ENCODE measurements around the gene KCNQ4.

The KCNQ4 gene

DNA sequence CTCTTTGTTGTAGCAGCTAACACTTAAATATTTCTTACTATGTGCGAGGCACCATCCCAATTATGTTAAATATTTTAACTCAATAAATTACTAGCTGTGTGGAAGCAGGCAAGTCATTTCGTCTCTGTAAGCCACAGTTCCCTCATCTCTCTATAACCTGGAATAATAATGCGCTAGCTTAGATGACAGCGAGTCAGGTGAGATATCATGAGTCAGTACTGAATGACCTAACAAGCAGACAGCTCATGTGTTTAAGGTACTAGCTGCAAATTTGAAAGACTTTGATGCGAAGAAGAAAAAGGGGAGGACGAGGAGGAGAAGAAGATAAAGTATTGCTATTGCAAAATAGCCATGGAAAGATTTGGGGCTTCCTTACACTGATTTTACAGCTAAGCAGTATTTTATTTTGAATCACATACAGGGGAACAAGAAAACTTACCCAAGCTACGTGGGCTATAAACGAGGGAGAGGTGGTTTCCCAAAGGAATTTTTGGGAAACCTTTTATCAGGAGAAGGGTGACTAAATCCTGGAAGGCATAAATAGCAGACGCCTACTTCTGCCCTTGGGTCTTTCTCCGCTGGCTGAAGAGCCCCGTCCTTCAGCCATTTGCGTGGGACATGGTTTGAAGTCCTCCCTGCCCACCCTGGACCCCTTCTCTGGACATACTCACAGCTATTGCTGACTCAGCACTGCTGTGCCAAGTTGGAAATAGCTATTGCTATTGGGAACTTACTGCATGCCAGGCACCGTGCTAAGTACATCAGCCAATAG is 69.7 kb downstream of the KCNQ4 start:
- DNase-seq (ENCODE audit: insufficient read length, low spot score) (no peak), FAIRE-seq (no peak)
- TF ChIP-seq POU2F2 (IDR thresholded peaks at IDR 0.05; ENCODE audit: low read depth, low read length) = no peak
- no peak for TF ChIP-seq PAX5 (IDR thresholded peaks at IDR 0.05; ENCODE audit: insufficient read depth, low read length, severe bottlenecking)
- no peak for TF ChIP-seq TAF1 (IDR thresholded peaks at IDR 0.05; ENCODE audit: low read depth, low read length)
- no peak for TF ChIP-seq POLR2A (IDR thresholded peaks at IDR 0.05; ENCODE audit: low read depth, low read length)
- TF ChIP-seq POLR2AphosphoS5 (IDR thresholded peaks at IDR 0.05; ENCODE audit: low read depth, low read length) = no peak
- TF ChIP-seq SPI1 (IDR thresholded peaks at IDR 0.05; ENCODE audit: low read depth, low read length) = no peak

DNA sequence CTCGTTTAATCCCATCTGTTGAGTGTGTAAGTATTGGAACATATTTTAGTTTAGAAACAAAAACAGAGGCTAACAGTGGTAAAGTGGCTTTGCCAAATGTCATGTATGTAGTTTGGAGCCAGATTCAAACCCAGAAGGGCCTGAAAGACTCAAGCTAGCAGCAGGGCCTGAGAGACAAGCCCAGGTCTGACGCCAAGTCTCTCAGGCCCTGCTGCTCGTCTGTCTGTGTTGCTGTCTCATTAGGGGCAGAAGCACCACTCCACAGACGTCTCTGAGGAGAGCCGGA is 70.2 kb downstream of the KCNQ4 start:
- TF ChIP-seq POLR2A (IDR thresholded peaks at IDR 0.05; ENCODE audit: low read depth, low read length) = no peak
- TF ChIP-seq POU2F2 (IDR thresholded peaks at IDR 0.05; ENCODE audit: low read depth, low read length) = no peak
- no peak for TF ChIP-seq POLR2AphosphoS5 (IDR thresholded peaks at IDR 0.05; ENCODE audit: low read depth, low read length)
- no peak for TF ChIP-seq SPI1 (IDR thresholded peaks at IDR 0.05; ENCODE audit: low read depth, low read length)
- TF ChIP-seq PAX5 (IDR thresholded peaks at IDR 0.05; ENCODE audit: insufficient read depth, low read length, severe bottlenecking) = no peak
- TF ChIP-seq TAF1 (IDR thresholded peaks at IDR 0.05; ENCODE audit: low read depth, low read length) = no peak
- DNase-seq (ENCODE audit: insufficient read length, low spot score) (no peak), FAIRE-seq (no peak)

DNA sequence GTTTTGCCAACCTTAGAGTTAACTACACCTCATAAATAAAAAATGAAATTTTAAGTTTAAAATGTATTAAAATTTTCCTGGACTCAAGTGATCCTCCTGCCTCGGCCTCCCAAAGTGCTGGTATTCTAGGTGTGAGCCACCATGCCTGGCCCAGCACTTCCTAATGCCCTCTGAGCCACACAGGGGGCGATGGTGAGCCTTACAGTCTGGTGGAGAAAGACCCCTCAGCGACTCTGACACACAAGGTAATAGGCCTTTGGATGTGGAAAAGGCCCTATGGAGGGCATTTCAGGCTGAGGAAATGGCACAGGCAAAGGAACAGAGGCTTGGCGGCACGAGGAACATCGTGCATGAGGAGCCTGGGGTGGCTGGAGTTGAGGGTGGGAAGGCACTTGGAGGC is 71.9 kb downstream of the KCNQ4 start:
- no peak for TF ChIP-seq SPI1 (IDR thresholded peaks at IDR 0.05; ENCODE audit: low read depth, low read length)
- no peak for TF ChIP-seq TAF1 (IDR thresholded peaks at IDR 0.05; ENCODE audit: low read depth, low read length)
- no peak for TF ChIP-seq POLR2A (IDR thresholded peaks at IDR 0.05; ENCODE audit: low read depth, low read length)
- no peak for TF ChIP-seq POU2F2 (IDR thresholded peaks at IDR 0.05; ENCODE audit: low read depth, low read length)
- TF ChIP-seq POLR2AphosphoS5 (IDR thresholded peaks at IDR 0.05; ENCODE audit: low read depth, low read length) = no peak
- no peak for TF ChIP-seq PAX5 (IDR thresholded peaks at IDR 0.05; ENCODE audit: insufficient read depth, low read length, severe bottlenecking)
- FAIRE-seq (no peak), DNase-seq (ENCODE audit: insufficient read length, low spot score) (no peak)

DNA sequence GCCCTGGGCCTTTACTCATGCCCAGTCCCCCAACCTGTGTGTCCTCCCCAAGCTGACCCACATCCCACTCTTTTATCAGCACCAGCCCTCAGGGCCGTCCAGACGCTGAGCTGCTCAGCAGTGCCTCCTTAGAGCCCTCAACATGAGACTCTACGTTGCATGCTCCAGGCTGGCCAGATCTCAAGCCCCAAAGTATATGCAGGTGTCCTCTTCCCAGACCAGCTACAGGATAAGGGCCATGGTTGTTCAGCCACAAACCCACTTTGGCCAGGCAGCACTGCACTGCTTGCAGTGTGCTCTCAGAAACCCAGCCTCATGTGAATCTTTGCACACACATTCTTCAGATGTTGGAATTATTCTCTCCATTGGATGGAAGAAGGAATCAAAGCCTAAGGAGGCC is 72.5 kb downstream of the KCNQ4 start:
- FAIRE-seq (no peak), DNase-seq (ENCODE audit: insufficient read length, low spot score) (no peak)
- no peak for TF ChIP-seq POLR2A (IDR thresholded peaks at IDR 0.05; ENCODE audit: low read depth, low read length)

DNA sequence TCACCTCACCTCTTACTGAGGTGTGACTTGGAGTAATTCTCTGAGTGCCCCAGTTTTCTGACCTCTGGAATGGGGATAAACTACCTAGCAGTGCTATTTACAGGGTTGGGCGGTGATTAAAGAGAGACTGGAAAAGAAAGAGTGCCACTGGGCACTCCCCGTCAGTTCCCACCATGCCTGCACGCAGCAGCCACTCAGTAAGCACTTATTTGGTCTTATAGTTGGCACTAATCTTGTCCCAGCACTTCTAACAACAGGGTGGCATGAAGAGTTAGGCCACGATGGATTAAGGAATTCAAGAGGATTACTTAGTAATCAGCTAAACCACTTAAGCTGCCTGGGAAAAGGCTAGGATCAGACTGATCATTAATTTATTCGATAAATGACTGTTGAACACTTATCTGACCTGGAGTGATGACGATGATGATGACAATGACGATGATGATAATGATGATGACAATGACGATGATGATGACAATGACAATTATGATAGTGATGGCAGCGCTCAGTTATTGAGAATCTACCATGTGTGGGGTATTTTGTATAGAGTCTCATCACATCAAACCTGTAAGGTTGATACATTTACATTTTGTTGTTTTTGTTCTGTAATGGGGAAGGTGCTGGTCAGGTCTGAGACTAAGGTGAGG is 73.2 kb downstream of the KCNQ4 start:
- FAIRE-seq = no peak
- DNase-seq (ENCODE audit: insufficient read length, low spot score) = no peak
- no peak for TF ChIP-seq TAF1 (IDR thresholded peaks at IDR 0.05; ENCODE audit: low read depth, low read length)

DNA sequence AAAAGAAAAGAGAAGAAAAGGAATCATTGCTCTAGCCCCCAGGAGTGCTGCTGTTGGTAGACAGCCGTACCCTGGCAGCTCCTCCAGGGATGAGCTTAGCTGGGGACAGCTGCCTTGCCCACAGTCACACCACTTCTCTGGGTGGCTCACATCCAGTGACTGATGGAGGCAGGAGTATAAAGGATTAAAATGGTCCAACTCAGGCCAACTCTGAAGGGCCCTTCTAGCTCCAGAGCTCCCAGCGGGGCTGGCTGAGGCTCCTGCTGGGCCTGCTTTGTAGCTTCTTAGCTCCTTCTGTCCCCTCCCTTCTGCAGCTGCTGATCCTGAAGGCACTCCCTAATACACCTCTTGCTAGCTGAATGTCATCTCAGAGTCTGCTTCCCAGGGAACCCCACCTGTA is 74.2 kb downstream of the KCNQ4 start:
- DNase-seq (ENCODE audit: insufficient read length, low spot score) (no peak), FAIRE-seq (no peak)
- TF ChIP-seq POLR2AphosphoS5 (IDR thresholded peaks at IDR 0.05; ENCODE audit: low read depth, low read length) = no peak

DNA sequence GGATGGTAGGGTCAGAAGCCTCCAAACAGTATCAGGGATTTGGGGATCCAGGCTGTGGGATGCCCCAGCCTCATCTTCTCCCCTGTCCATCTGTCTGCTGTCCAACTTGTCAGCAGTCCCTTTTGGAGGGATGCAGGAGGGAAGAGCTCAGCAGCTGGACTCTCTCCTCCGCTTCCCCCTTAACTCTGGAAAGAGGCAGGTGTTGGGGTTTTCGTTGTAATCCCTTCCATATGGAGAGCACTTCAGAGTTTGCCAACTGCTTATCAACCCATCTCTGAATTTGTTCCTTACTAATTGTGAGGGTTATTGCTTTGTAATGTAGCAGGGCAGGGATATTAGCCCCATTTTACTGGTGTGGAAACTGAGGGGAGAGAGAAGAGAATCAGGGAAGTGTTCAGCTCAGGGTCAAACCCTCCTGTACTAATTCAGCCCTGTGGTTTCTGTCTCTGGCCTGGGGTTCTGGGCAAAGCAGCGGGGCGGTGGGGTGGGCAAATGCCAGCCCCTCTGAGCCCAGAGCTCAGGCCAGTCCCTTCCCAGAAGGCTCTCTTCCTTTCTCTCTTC is 75.3 kb downstream of the KCNQ4 start:
- DNase-seq (ENCODE audit: insufficient read length, low spot score) (no peak), FAIRE-seq (no peak)
- TF ChIP-seq POLR2AphosphoS5 (IDR thresholded peaks at IDR 0.05; ENCODE audit: low read depth, low read length) (no peak), POLR2A (IDR thresholded peaks at IDR 0.05; ENCODE audit: low read depth, low read length) (no peak), POU2F2 (IDR thresholded peaks at IDR 0.05; ENCODE audit: low read depth, low read length) (no peak), TAF1 (IDR thresholded peaks at IDR 0.05; ENCODE audit: low read depth, low read length) (no peak), SPI1 (IDR thresholded peaks at IDR 0.05; ENCODE audit: low read depth, low read length) (no peak), PAX5 (IDR thresholded peaks at IDR 0.05; ENCODE audit: insufficient read depth, low read length, severe bottlenecking) (no peak)

DNA sequence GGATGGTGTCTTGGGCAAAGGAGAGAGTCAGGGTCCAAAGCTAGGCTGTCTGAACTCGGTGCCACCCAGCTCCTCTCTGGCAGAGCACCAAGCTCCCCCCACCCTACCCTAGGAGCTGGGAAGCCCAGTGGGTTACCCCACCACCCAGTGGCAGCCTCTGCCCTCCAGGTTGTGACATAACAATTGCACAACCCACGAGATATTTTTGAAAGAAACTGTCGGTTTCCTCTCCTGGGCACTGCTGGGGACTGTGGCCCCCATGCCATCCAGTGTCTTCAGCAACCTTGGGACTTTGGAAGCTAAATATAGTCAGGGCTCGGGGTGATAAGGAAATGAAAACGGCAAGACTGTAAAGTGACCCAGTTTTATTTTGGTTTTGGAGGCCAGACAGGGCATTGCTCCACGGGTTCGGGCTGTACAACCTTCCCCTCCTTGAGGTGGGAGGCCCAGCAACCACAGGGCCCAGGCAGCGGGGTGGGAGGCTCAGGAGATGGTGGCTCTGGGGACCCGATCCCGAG is 77.2 kb downstream of the KCNQ4 start:
- DNase-seq (ENCODE audit: insufficient read length, low spot score) (no peak), FAIRE-seq (no peak)
- TF ChIP-seq POU2F2 (IDR thresholded peaks at IDR 0.05; ENCODE audit: low read depth, low read length) = no peak
- no peak for TF ChIP-seq PAX5 (IDR thresholded peaks at IDR 0.05; ENCODE audit: insufficient read depth, low read length, severe bottlenecking)
- no peak for TF ChIP-seq SPI1 (IDR thresholded peaks at IDR 0.05; ENCODE audit: low read depth, low read length)
- no peak for TF ChIP-seq POLR2AphosphoS5 (IDR thresholded peaks at IDR 0.05; ENCODE audit: low read depth, low read length)
- TF ChIP-seq POLR2A (IDR thresholded peaks at IDR 0.05; ENCODE audit: low read depth, low read length) = no peak
- no peak for TF ChIP-seq TAF1 (IDR thresholded peaks at IDR 0.05; ENCODE audit: low read depth, low read length)

DNA sequence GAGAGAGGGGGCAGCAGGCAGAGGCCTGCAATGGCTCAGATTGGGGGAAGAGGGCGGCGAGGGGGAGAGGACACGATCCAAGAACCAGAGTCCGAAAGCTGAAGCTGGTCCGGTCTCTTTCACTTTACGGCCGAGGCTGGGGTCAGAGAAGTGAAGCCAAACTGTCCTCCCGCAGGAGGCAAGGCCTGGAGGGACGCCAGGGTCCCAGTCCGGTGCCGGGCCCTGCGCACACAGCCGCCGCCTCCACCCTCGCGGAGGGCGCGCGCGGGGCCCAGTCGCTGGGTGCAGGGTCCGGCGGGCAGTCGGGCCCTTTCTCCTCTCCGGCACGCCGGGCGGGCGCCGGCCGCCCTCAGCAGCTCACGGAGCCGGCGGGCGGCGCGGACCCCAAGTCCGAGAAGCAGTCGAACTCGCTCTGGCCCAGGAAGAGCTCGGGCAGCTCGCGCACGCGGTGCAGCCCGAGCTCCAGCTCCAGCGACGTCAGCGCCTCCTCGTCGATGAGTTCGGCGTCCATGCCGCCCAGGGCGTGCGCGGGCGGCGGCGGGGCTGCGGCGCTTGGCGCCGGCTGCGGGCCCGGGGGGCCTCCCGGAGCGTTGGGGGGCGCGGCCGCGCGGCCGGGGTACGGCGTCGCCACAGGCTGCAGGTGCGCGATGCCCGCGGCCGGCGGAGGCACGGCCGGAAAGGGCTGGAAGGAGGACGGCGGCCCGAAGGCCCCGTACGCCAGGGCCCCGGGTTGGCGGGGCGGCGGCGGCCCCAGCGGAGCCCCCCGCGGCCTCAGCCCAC is 77.8 kb downstream of the KCNQ4 start:
- no peak for DNase-seq (ENCODE audit: insufficient read length, low spot score)
- FAIRE-seq = no peak
- no peak for TF ChIP-seq TAF1 (IDR thresholded peaks at IDR 0.05; ENCODE audit: low read depth, low read length)
- TF ChIP-seq POLR2AphosphoS5 (IDR thresholded peaks at IDR 0.05; ENCODE audit: low read depth, low read length) = no peak
- no peak for TF ChIP-seq PAX5 (IDR thresholded peaks at IDR 0.05; ENCODE audit: insufficient read depth, low read length, severe bottlenecking)
- no peak for TF ChIP-seq SPI1 (IDR thresholded peaks at IDR 0.05; ENCODE audit: low read depth, low read length)
- TF ChIP-seq POLR2A (IDR thresholded peaks at IDR 0.05; ENCODE audit: low read depth, low read length) = no peak
- no peak for TF ChIP-seq POU2F2 (IDR thresholded peaks at IDR 0.05; ENCODE audit: low read depth, low read length)
